ENCODE data around the gene SLC4A8.

SLC4A8 gene

GRCh38 chr12:51505360-51506105 is 80.9 kb downstream of the SLC4A8 start:
- TF ChIP-seq CEBPB (IDR thresholded peaks at IDR 0.05) (no peak), USF1 (IDR thresholded peaks at IDR 0.05) (no peak), EGR1 (IDR thresholded peaks at IDR 0.05) (no peak), TAF1 (IDR thresholded peaks at IDR 0.05; ENCODE audit: low read depth) (no peak)

- no peak for TF ChIP-seq MAX (IDR thresholded peaks at IDR 0.05)
- no peak for TF ChIP-seq CREB1 (IDR thresholded peaks at IDR 0.05; ENCODE audit: low read depth)
- no peak for TF ChIP-seq REST (IDR thresholded peaks at IDR 0.05; ENCODE audit: low read depth)
- no peak for TF ChIP-seq RAD21 (IDR thresholded peaks at IDR 0.05; ENCODE audit: low read depth)
- TF ChIP-seq ZBTB7A (IDR thresholded peaks at IDR 0.05; ENCODE audit: low read depth) = no peak
- TF ChIP-seq EP300 (IDR thresholded peaks at IDR 0.05; ENCODE audit: borderline replicate concordance) = no peak
- TF ChIP-seq USF1 (IDR thresholded peaks at IDR 0.05) = no peak
- no peak for TF ChIP-seq TAF1 (IDR thresholded peaks at IDR 0.05; ENCODE audit: low read depth)
- TF ChIP-seq TCF12 (IDR thresholded peaks at IDR 0.05; ENCODE audit: low read depth) = no peak
- no peak for TF ChIP-seq YY1 (IDR thresholded peaks at IDR 0.05; ENCODE audit: low read depth)
- no peak for TF ChIP-seq EGR1 (IDR thresholded peaks at IDR 0.05)
Measured at GRCh38 chr12:51507178-51507577, 82.5 kb downstream of the SLC4A8 start.

GRCh38 chr12:51508285-51508684 is 83.7 kb downstream of the SLC4A8 start:
- TF ChIP-seq EP300 (IDR thresholded peaks at IDR 0.05; ENCODE audit: borderline replicate concordance) (no peak), TAF1 (IDR thresholded peaks at IDR 0.05; ENCODE audit: low read depth) (no peak), CEBPB (IDR thresholded peaks at IDR 0.05) (no peak), TEAD4 (IDR thresholded peaks at IDR 0.05) (no peak)

GRCh38 chr12:51511546-51512260 is 87.1 kb downstream of the SLC4A8 start:
- TF ChIP-seq USF1 (IDR thresholded peaks at IDR 0.05) = no peak
- TF ChIP-seq TCF12 (IDR thresholded peaks at IDR 0.05; ENCODE audit: low read depth) = no peak
- TF ChIP-seq NFIC (IDR thresholded peaks at IDR 0.05) = no peak
- TF ChIP-seq ZBTB7A (IDR thresholded peaks at IDR 0.05; ENCODE audit: low read depth) = no peak
- TF ChIP-seq FOXM1 (IDR thresholded peaks at IDR 0.05; ENCODE audit: borderline replicate concordance, low read depth) = no peak
- TF ChIP-seq CEBPB (IDR thresholded peaks at IDR 0.05) = no peak
- TF ChIP-seq EGR1 (IDR thresholded peaks at IDR 0.05) = no peak
- TF ChIP-seq YY1 (IDR thresholded peaks at IDR 0.05; ENCODE audit: low read depth) = no peak
- TF ChIP-seq TEAD4 (IDR thresholded peaks at IDR 0.05) = no peak
- TF ChIP-seq EP300 (IDR thresholded peaks at IDR 0.05; ENCODE audit: borderline replicate concordance) = no peak
- TF ChIP-seq REST (IDR thresholded peaks at IDR 0.05; ENCODE audit: low read depth) = no peak
- no peak for TF ChIP-seq CREB1 (IDR thresholded peaks at IDR 0.05; ENCODE audit: low read depth)
- TF ChIP-seq MAX (IDR thresholded peaks at IDR 0.05) = no peak
- no peak for TF ChIP-seq RAD21 (IDR thresholded peaks at IDR 0.05; ENCODE audit: low read depth)
- TF ChIP-seq TAF1 (IDR thresholded peaks at IDR 0.05; ENCODE audit: low read depth) = no peak

- TF ChIP-seq MAX (IDR thresholded peaks at IDR 0.05) = no peak
- TF ChIP-seq RAD21 (IDR thresholded peaks at IDR 0.05; ENCODE audit: low read depth) = no peak
- no peak for TF ChIP-seq TEAD4 (IDR thresholded peaks at IDR 0.05)
- TF ChIP-seq TAF1 (IDR thresholded peaks at IDR 0.05; ENCODE audit: low read depth) = no peak
- no peak for TF ChIP-seq EGR1 (IDR thresholded peaks at IDR 0.05)
- no peak for TF ChIP-seq REST (IDR thresholded peaks at IDR 0.05; ENCODE audit: low read depth)
- TF ChIP-seq CEBPB (IDR thresholded peaks at IDR 0.05) = no peak
- no peak for TF ChIP-seq ZBTB7A (IDR thresholded peaks at IDR 0.05; ENCODE audit: low read depth)
Measured at GRCh38 chr12:51512438-51512837, 87.8 kb downstream of the SLC4A8 start.
